Fibroblast of the aortic adventitia (primary cell): ENCODE data around the gene FLVCR2. TPM values are rescaled to one million over a fixed set of nuclear protein-coding genes. Genes with fewer than 3 reads are reported as not detected.

Experiments used
- DNase-seq: peaks from one replicate; pipeline ENCODE4 v3.0.0-alpha.2; 2010; ENCODE audit warnings: low read depth
- H3K4me3 ChIP-seq: 2 replicates; pipeline ENCODE4 v1.5.1; 2011; ENCODE audit warnings: low read depth, mild to moderate bottlenecking, control low read depth, low read length, moderate library complexity
- total RNA-seq: library from RNA; depleted of rRNA; stranded (reverse); fragments of >200 nt; gene quantifications from 2 replicates; pipeline ENCODE4 v1.2.3, GENCODE V29; 2012; ENCODE audit warnings: low replicate concordance
- TF ChIP-seq, protein P1 (sequence below): IDR thresholded peaks from 2 replicates; pipeline ENCODE4 v1.5.1; 2011; ENCODE audit warnings: mild to moderate bottlenecking, low read length, control low read depth, inconsistent platforms; ENCODE audit not compliant: insufficient read depth

FLVCR2 gene
- total RNA-seq, 1 donor: 0.90 TPM

GRCh38 chr14:75607842-75608640 is 29.6 kb downstream of the FLVCR2 start:
- DNase-seq: no peak
- H3K4me3 ChIP-seq: no peak overlapping the region
- TF ChIP-seq, protein P1, sequence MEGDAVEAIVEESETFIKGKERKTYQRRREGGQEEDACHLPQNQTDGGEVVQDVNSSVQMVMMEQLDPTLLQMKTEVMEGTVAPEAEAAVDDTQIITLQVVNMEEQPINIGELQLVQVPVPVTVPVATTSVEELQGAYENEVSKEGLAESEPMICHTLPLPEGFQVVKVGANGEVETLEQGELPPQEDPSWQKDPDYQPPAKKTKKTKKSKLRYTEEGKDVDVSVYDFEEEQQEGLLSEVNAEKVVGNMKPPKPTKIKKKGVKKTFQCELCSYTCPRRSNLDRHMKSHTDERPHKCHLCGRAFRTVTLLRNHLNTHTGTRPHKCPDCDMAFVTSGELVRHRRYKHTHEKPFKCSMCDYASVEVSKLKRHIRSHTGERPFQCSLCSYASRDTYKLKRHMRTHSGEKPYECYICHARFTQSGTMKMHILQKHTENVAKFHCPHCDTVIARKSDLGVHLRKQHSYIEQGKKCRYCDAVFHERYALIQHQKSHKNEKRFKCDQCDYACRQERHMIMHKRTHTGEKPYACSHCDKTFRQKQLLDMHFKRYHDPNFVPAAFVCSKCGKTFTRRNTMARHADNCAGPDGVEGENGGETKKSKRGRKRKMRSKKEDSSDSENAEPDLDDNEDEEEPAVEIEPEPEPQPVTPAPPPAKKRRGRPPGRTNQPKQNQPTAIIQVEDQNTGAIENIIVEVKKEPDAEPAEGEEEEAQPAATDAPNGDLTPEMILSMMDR: no peak

GRCh38 chr14:75609116-75609515 is 30.7 kb downstream of the FLVCR2 start:
- TF ChIP-seq, protein P1: no peak
- no peak for DNase-seq

GRCh38 chr14:75609606-75610475 is 31.4 kb downstream of the FLVCR2 start:
- TF ChIP-seq, protein P1: no peak
- no peak for DNase-seq

More at GRCh38 chr14:75609116-75609515, 30.7 kb downstream of the FLVCR2 start:
- H3K4me3 ChIP-seq: no peak overlapping the region

GRCh38 chr14:75610834-75611233 is 32.4 kb downstream of the FLVCR2 start:
- H3K4me3 ChIP-seq: no peak overlapping the region
- DNase-seq: no peak
- TF ChIP-seq, protein P1: no peak

More at GRCh38 chr14:75609606-75610475, 31.4 kb downstream of the FLVCR2 start:
- no peak overlapping the region for H3K4me3 ChIP-seq

- DNase-seq: no peak
- TF ChIP-seq, protein P1: no peak
- no peak overlapping the region for H3K4me3 ChIP-seq
Measured at GRCh38 chr14:75612157-75612556, 33.7 kb downstream of the FLVCR2 start.

DNA sequence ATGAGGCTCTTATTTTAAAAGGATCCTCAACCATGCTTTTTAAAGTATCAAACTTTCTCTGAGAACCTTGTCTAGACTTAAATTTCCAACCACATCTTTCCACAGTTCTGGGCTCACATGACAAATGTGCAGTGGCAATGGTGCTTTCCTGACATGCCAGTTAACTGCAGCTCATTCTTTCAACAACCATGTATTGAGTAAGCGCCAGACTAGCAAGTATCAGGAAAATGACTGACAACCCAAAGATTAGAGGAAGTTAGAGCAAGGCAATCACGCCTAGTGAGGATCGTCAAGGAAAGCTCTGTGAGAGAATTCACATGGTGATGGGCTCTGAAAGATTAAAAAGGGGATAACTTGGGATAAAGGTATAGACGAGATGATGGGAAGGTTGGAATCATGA is 35.8 kb downstream of the FLVCR2 start:
- H3K4me3 ChIP-seq: no peak overlapping the region
- no peak for DNase-seq
- TF ChIP-seq, protein P1: no peak
